NCI-H2107 treated with DMSO at 0.1 percent for 48 hours (cell line): Measurements from ENCODE around the gene NINJ1.
"Not testable (repeated sequence)": the region's sequence is repeated elsewhere in the genome, so short reads cannot be mapped to it uniquely, and the experiment has no call there.

Experiments used
- DNase-seq: peaks from one replicate; lab custom pipeline; 2025; ENCODE audit not compliant: unreplicated experiment; lab: John Stamatoyannopoulos, UW

The NINJ1 gene

GRCh38 chr9:93107151-93107824 is 26.8 kb downstream of the NINJ1 start:
- DNase-seq: no peak

- no peak for DNase-seq
Measured at GRCh38 chr9:93105620-93106019, 28.4 kb downstream of the NINJ1 start.

GRCh38 chr9:93101086-93101485 is 33.0 kb downstream of the NINJ1 start:
- DNase-seq: not testable (repeated sequence)

- DNase-seq: no peak
Measured at GRCh38 chr9:93100276-93100636, 33.8 kb downstream of the NINJ1 start.

GRCh38 chr9:93099551-93100275 is 34.3 kb downstream of the NINJ1 start:
- no peak for DNase-seq

- DNase-seq: no peak
Measured at GRCh38 chr9:93098236-93098946, 35.7 kb downstream of the NINJ1 start.

- DNase-seq: no peak
Measured at GRCh38 chr9:93097511-93098201, 36.4 kb downstream of the NINJ1 start.

GRCh38 chr9:93096811-93097382 is 37.2 kb downstream of the NINJ1 start:
- no peak for DNase-seq

GRCh38 chr9:93096131-93096802 is 37.8 kb downstream of the NINJ1 start, which contains the start of gene CARD19:
Gene CARD19, plus strand, starts transcription at chr9:93096217. Its CDS starts 129 bp downstream, at chr9:93096346.
- DNase-seq: no peak

- peak; percentile 92 for DNase-seq
Measured at GRCh38 chr9:93095205-93096130, 38.6 kb downstream of the NINJ1 start.

GRCh38 chr9:93094658-93095204 is 39.3 kb downstream of the NINJ1 start:
- no peak for DNase-seq

- no peak for DNase-seq
Measured at GRCh38 chr9:93093877-93094657, 40.0 kb downstream of the NINJ1 start.

- no peak for DNase-seq
Measured at GRCh38 chr9:93093127-93093876, 40.7 kb downstream of the NINJ1 start.

- DNase-seq: no peak
Measured at GRCh38 chr9:93092251-93092991, 41.6 kb downstream of the NINJ1 start.

GRCh38 chr9:93091453-93092081 is 42.5 kb downstream of the NINJ1 start:
- DNase-seq: no peak

GRCh38 chr9:93091056-93091452 is 43.0 kb downstream of the NINJ1 start:
- no peak for DNase-seq
